GM19397 (cell line): ENCODE data around the gene PLA2R1.
"Not testable (repeated sequence)": the region's sequence is repeated elsewhere in the genome, so short reads cannot be mapped to it uniquely, and the experiment has no call there.

ENCODE experiments used
- ATAC-seq: cut with Tn5 transposase; IDR thresholded peaks from one replicate; pipeline ENCODE4 v1.9.1; 2021; ENCODE audit warnings: mild to moderate bottlenecking, moderate library complexity; ENCODE audit not compliant: unreplicated experiment

Gene PLA2R1

GRCh38 chr2:160063879-160064612, 1.6 kb upstream of the PLA2R1 start:
- ATAC-seq: no peak

- ATAC-seq: no peak
These were observed 856 bp upstream of the PLA2R1 start for GRCh38 chr2:160063271-160063670.

GRCh38 chr2:160061944-160062291, 497 bp downstream of the PLA2R1 start:
- ATAC-seq: no peak

GRCh38 chr2:160061533-160061932, 882 bp downstream of the PLA2R1 start:
- no peak for ATAC-seq

- no peak for ATAC-seq
These were observed 2.1 kb downstream of the PLA2R1 start for GRCh38 chr2:160060297-160060696.

GRCh38 chr2:160057356-160057755, 5.1 kb downstream of the PLA2R1 start:
- no peak for ATAC-seq

GRCh38 chr2:160055726-160056108, 6.7 kb downstream of the PLA2R1 start:
- ATAC-seq: no peak

GRCh38 chr2:160054984-160055725, 7.3 kb downstream of the PLA2R1 start:
- ATAC-seq: no peak

- no peak for ATAC-seq
These were observed 8.5 kb downstream of the PLA2R1 start for GRCh38 chr2:160053946-160054345.

GRCh38 chr2:160052531-160052930, 9.9 kb downstream of the PLA2R1 start:
- ATAC-seq: no peak

- ATAC-seq: no peak
These were observed 11.0 kb downstream of the PLA2R1 start for GRCh38 chr2:160051371-160051800.

- no peak for ATAC-seq
These were observed 12.3 kb downstream of the PLA2R1 start for GRCh38 chr2:160050147-160050546.

GRCh38 chr2:160045703-160046210, 16.7 kb downstream of the PLA2R1 start:
- ATAC-seq: no peak

- ATAC-seq: no peak
These were observed 17.7 kb downstream of the PLA2R1 start for GRCh38 chr2:160044728-160045127.

GRCh38 chr2:160043265-160043664, 19.1 kb downstream of the PLA2R1 start:
- ATAC-seq: no peak

GRCh38 chr2:160042054-160042453, 20.4 kb downstream of the PLA2R1 start:
- no peak for ATAC-seq

GRCh38 chr2:160041091-160041490, 21.3 kb downstream of the PLA2R1 start:
- ATAC-seq: no peak

- ATAC-seq: no peak
These were observed 23.1 kb downstream of the PLA2R1 start for GRCh38 chr2:160039166-160039903.

GRCh38 chr2:160038662-160039061, 23.8 kb downstream of the PLA2R1 start:
- not testable (repeated sequence) for ATAC-seq

GRCh38 chr2:160036736-160037135, 25.7 kb downstream of the PLA2R1 start:
- ATAC-seq: no peak

GRCh38 chr2:160035125-160035524, 27.3 kb downstream of the PLA2R1 start:
- no peak for ATAC-seq

- no peak for ATAC-seq
These were observed 28.0 kb downstream of the PLA2R1 start for GRCh38 chr2:160034396-160034795.
